Cardiac fibroblast (primary cell): ENCODE results near the gene GRM7.

Experiments
- DNase-seq, 2 donors: peaks; one replicate each; pipeline versions ENCODE4 v3.0.0 to v3.0.0-alpha.2; 2010; ENCODE audit warnings: low read depth in 2 of 2
- H3K4me3 ChIP-seq, 2 donors: replicated peaks in 1 of 2; 1 replicate in 1 of 2; 2 replicates in 1 of 2; pipeline ENCODE4 v1.5.1; 2011; ENCODE audit warnings: low read depth in 2 of 2, low read length in 2 of 2, mild to moderate bottlenecking in 2 of 2, moderate library complexity in 1 of 2
- CTCF ChIP-seq: IDR thresholded peaks from one replicate; pipeline ENCODE4 v1.5.1; 2011; ENCODE audit warnings: low read depth, mild to moderate bottlenecking, low read length, inconsistent platforms

Gene GRM7

DNA sequence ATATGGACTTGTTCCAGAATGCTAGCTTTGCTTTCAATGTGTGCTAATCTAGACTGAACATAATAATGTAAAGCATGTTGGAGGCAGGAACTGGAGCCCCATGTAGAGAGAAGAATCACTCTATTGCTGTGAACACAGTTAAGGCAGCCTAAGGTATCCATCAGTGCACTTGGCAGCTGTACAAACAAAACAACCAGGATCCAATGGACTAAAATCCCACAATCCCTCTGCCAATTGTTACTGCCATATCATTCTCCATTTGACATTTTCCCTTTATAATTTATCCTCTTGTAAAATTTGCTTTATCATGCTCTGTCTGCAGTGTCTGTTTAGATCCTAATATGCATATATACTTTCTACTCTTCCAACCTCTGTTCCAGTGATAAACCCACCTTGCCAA is 883.9 kb downstream of the GRM7 start:
- TF ChIP-seq CTCF: no peak
- no peak overlapping the region for H3K4me3 ChIP-seq
- peak in 1 of 2 donors; percentile 5 for DNase-seq

DNA sequence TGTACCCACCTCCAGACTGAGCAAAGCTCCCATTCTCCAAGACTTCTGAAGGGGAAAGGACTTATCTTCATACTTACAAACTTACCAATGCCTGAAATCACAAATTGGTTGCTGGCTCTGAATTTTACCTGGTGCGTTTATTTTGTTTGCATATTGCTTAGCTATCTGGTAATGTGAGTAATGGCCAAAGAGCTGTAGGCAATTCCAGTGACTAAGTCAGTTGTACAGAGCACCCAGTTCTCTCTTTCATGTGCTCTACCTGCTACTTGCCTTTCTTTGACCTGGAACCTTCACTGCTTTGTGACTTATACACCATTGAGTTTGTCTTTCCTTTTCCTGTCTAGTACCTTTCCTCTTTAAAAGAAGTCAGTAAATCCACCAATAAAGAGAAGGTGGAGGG is 884.8 kb downstream of the GRM7 start:
- no peak overlapping the region for H3K4me3 ChIP-seq

GRCh38 chr3:7749931-7750695 is 889.2 kb downstream of the GRM7 start:
- DNase-seq: no peak
- TF ChIP-seq CTCF: no peak
- no peak overlapping the region for H3K4me3 ChIP-seq

More for the DNA sequence above, 884.8 kb downstream of the GRM7 start:
- DNase-seq: no peak
- TF ChIP-seq CTCF: no peak

GRCh38 chr3:7752005-7752404 is 891.1 kb downstream of the GRM7 start:
- no peak for TF ChIP-seq CTCF
- no peak overlapping the region for H3K4me3 ChIP-seq
- DNase-seq: no peak

GRCh38 chr3:7754653-7755441 is 893.9 kb downstream of the GRM7 start:
- no peak overlapping the region for H3K4me3 ChIP-seq
- TF ChIP-seq CTCF: no peak
- DNase-seq: no peak

DNA sequence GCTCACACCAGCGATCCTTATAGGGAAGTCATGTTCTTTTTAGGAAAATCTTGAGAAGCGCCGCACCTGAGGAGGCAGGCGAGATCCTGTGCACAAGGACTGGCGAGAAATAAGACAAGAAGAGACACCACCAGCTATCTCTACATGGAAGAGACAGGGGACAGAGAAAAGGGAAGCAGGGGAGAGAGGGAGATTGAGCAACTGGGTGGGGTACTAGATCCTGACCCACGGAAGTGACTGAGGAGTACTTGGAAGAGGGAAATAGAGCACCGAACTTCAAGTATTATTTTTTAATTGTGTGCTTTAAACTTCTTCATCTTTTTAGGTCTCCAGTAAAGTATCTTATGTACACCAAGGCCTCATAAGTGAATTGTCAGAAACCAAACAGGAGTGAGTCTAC is 898.7 kb downstream of the GRM7 start:
- H3K4me3 ChIP-seq: no peak overlapping the region
- TF ChIP-seq CTCF: no peak
- DNase-seq: no peak
